ENCODE data around the gene CCR8. TPM values are rescaled to one million over a fixed set of nuclear protein-coding genes. Genes with fewer than 3 reads are reported as not detected.
A peak's percentile ranks its signal among the peaks of the same experiment; 100 is the strongest.
"Not testable (repeated sequence)": the region's sequence is repeated elsewhere in the genome, so short reads cannot be mapped to it uniquely, and the experiment has no call there.

Gene CCR8
- total RNA-seq, 1 donor from 2014 or later, result not detected

DNA sequence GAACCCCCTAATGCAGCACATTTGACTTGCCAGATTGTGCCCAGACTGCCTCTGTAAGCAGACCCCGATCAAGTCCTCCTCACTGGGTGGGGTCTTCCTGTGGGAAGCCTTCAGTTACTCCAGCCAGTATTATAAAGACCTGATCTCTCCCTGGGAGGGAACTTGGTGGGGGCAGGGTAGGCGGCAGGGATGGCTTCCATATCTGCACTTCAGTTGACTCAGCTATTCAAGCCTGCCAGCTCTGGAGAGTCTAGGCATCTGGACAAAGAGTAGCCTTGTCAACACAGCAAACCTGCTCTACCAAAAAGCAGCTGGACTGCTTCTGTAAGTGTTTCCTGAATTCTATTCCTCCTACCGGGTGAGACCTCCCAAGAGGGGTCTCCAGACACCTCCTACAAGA, 32.7 kb downstream of the CCR8 start:
- peaks cover 43% of the 10 kb centered on the region for H3K27me3 Mint-ChIP-seq (ENCODE audit: low read depth)
- H3K27ac Mint-ChIP-seq (ENCODE audit: unreplicated experiment), result peak overlapping the region; percentile 57

DNA sequence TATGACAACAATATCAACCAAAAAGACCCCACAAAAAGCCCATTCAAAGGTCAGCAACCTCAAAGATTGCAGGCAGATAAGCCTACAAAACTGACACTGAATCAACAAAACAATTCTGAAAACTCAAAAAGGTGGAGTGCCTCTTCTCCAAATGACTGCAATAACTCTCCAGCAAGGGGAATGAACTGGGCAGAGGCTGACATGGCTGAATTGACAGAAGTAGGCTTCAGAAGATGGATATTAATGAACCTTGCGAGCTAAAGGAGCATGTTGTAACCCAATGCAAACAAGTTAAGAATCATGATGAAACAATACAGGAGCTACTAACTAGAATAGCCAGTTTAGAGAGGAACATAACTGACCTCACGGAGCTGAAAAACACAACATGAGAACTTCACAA, 33.3 kb downstream of the CCR8 start:
- Mint-ChIP-seq H3K36me3 (ENCODE audit: low read depth) (no peaks in the 10 kb centered on the region), H3K27ac (ENCODE audit: unreplicated experiment) (no peak overlapping the region), H3K4me3 (no peak overlapping the region)

More for the DNA sequence above, 32.7 kb downstream of the CCR8 start:
- Mint-ChIP-seq H3K9me3 (no peaks in the 10 kb centered on the region), H3K4me1 (no peaks in the 10 kb centered on the region), H3K4me3 (no peak overlapping the region), H3K36me3 (ENCODE audit: low read depth) (no peaks in the 10 kb centered on the region)
- TF ChIP-seq, protein P1, sequence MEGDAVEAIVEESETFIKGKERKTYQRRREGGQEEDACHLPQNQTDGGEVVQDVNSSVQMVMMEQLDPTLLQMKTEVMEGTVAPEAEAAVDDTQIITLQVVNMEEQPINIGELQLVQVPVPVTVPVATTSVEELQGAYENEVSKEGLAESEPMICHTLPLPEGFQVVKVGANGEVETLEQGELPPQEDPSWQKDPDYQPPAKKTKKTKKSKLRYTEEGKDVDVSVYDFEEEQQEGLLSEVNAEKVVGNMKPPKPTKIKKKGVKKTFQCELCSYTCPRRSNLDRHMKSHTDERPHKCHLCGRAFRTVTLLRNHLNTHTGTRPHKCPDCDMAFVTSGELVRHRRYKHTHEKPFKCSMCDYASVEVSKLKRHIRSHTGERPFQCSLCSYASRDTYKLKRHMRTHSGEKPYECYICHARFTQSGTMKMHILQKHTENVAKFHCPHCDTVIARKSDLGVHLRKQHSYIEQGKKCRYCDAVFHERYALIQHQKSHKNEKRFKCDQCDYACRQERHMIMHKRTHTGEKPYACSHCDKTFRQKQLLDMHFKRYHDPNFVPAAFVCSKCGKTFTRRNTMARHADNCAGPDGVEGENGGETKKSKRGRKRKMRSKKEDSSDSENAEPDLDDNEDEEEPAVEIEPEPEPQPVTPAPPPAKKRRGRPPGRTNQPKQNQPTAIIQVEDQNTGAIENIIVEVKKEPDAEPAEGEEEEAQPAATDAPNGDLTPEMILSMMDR (conservative IDR thresholded peaks at IDR 0.05), result no peak
- no peak for DNase-seq (ENCODE audit: low read depth, low spot score)

DNA sequence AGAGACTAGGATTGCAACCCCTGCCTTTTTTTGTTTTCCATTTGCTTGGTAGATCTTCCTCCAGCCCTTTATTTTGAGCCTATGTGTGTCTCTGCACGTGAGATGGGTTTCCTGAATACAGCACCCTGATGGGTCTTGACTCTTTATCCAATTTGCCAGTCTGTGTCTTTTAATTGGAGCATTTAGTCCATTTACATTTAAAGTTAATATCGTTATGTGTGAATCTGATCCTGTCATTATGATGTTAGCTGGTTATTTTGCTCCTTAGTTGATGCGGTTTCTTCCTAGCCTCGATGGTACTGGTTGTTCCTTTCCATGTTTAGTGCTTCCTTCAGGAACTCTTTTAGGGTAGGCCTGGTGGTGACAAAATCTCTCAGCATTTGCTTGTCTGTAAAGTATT, 40.9 kb downstream of the CCR8 start:
- H3K4me1 Mint-ChIP-seq; H3K9me3 Mint-ChIP-seq; H3K4me3 Mint-ChIP-seq; H3K36me3 Mint-ChIP-seq (ENCODE audit: low read depth); DNase-seq (ENCODE audit: low read depth, low spot score); H3K27ac Mint-ChIP-seq (ENCODE audit: unreplicated experiment): not testable (repeated sequence)
- peaks cover 26% of the 10 kb centered on the region for H3K27me3 Mint-ChIP-seq (ENCODE audit: low read depth)

More for the DNA sequence above, 33.3 kb downstream of the CCR8 start:
- no peak for DNase-seq (ENCODE audit: low read depth, low spot score)
- H3K9me3 Mint-ChIP-seq, result no peaks in the 10 kb centered on the region
- H3K27me3 Mint-ChIP-seq (ENCODE audit: low read depth), result peaks cover 37% of the 10 kb centered on the region
- H3K4me1 Mint-ChIP-seq, result no peaks in the 10 kb centered on the region
- TF ChIP-seq, protein P1 (conservative IDR thresholded peaks at IDR 0.05), result no peak

DNA sequence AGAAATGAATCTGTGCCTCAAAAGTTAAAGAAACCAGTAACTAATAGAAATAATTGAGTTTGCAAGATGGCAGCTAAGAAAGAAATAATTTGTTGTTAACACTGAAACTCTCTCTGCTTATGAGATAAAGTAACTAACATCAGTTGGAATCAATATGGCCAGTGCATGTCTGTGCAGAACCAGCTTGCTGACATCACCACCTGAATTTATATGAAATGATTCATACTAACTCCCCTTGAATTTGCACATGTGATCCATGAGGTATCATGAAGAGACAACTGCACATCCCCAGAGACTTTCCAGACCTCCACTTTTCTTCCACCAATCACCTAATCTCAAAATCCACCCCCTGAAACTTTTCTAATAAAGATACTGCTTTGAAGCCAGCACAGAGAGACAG, 43.3 kb downstream of the CCR8 start:
- Mint-ChIP-seq H3K36me3 (ENCODE audit: low read depth) (peaks cover 8% of the 10 kb centered on the region), H3K4me1 (peaks cover 9% of the 10 kb centered on the region), H3K27me3 (ENCODE audit: low read depth) (peaks cover 17% of the 10 kb centered on the region), H3K4me3 (no peak overlapping the region), H3K27ac (ENCODE audit: unreplicated experiment) (no peak overlapping the region), H3K9me3 (peaks cover 4% of the 10 kb centered on the region)
- TF ChIP-seq, protein P1 (conservative IDR thresholded peaks at IDR 0.05), result no peak
- DNase-seq (ENCODE audit: low read depth, low spot score), result no peak

DNA sequence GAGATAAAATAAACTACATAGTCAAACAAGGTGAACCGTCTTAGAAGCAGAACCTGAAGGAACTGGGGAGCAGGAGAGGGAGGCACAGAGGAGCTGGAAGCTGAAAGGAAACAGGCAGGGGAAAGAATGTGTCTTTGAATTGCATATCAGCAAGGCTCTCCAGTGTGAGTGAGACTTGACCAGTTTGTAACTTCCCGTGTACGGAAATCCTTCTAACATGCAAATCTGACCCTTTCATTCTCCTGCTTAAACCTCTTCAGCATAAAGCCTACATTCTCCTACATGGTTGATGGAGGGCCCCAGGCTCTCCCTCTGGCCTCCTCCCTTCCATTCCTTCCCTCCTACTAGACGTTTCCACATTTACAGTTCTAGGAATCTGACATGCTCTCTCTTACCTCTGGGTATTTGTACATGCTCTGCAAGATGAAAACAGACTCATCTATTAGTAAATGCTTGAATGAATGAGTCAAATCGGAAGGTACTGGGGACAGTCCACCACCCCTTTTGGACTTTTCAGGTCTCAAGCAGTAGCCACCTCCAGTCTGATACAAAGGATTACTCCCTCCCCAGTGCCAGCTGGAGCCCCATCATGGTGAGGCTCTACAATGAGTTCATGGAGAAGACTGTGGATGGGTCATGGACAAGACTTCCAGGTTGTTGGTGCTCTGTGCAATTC, 47.6 kb downstream of the CCR8 start:
- Mint-ChIP-seq H3K4me3 (no peak overlapping the region), H3K4me1 (peaks cover 11% of the 10 kb centered on the region), H3K27me3 (ENCODE audit: low read depth) (peaks cover 5% of the 10 kb centered on the region), H3K9me3 (peaks cover 4% of the 10 kb centered on the region), H3K27ac (ENCODE audit: unreplicated experiment) (no peak overlapping the region), H3K36me3 (ENCODE audit: low read depth) (peaks cover 6% of the 10 kb centered on the region)
- DNase-seq (ENCODE audit: low read depth, low spot score), result no peak
- TF ChIP-seq, protein P1 (conservative IDR thresholded peaks at IDR 0.05), result no peak

DNA sequence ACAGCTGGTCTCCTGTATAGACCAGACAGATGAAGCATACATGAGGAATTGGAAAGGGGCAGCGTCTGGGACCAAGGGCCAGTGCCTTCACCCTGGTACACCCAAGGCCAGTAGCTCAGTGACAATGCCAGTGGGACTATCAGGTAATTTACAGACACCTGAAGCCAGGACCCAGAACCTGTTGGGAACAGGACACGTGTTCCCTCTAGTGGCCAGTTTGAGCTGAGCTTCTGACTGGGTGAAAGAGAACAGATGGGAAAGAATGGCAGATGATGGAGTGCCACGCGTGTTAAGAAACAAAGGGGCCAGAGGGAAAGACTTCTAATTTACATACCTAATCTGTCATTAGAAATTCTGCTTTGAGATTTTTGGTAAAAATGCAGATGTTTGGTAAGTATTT, 48.6 kb downstream of the CCR8 start:
- Mint-ChIP-seq H3K9me3 (peaks cover under 1% of the 10 kb centered on the region), H3K27me3 (ENCODE audit: low read depth) (peaks cover 2% of the 10 kb centered on the region), H3K4me1 (peaks cover 11% of the 10 kb centered on the region), H3K27ac (ENCODE audit: unreplicated experiment) (no peak overlapping the region), H3K36me3 (ENCODE audit: low read depth) (peaks cover 3% of the 10 kb centered on the region), H3K4me3 (peak overlapping the region; percentile 24)
- peak; percentile 9 for DNase-seq (ENCODE audit: low read depth, low spot score)
- TF ChIP-seq, protein P1 (conservative IDR thresholded peaks at IDR 0.05), result peak; percentile 73
